ENCODE results near the gene PCDHGB7.
"Not testable (repeated sequence)": the region's sequence is repeated elsewhere in the genome, so short reads cannot be mapped to it uniquely, and the experiment has no call there.

The PCDHGB7 gene

GRCh38 chr5:141417494-141418172 lies at the start of gene PCDHGB7:
TSS of gene PCDHGB7 (plus strand) at chr5:141417677. CDS start at chr5:141417860, 183 bp downstream.
- DNase-seq (ENCODE audit: low read depth in 2 of 2) = not testable (repeated sequence)

GRCh38 chr5:141369994-141370848 lies 47.3 kb upstream of the PCDHGB7 start, which contains the start of gene PCDHGB3:
TSS of gene PCDHGB3 (plus strand) at chr5:141370242. CDS start at chr5:141370395, 153 bp downstream.
- no peak for DNase-seq (ENCODE audit: low read depth in 2 of 2)

GRCh38 chr5:141371572-141372475 lies 45.7 kb upstream of the PCDHGB7 start:
- DNase-seq (ENCODE audit: low read depth in 2 of 2) = no peak

GRCh38 chr5:141373673-141374317 lies 43.7 kb upstream of the PCDHGB7 start, which contains the start of gene PCDHGA6:
TSS of gene PCDHGA6 (plus strand) at chr5:141373891. CDS start at chr5:141374084, 193 bp downstream.
- no peak for DNase-seq (ENCODE audit: low read depth in 2 of 2)

- no peak for DNase-seq (ENCODE audit: low read depth in 2 of 2)
These were observed 42.9 kb upstream of the PCDHGB7 start for GRCh38 chr5:141374627-141375026.

- DNase-seq (ENCODE audit: low read depth in 2 of 2) = not testable (repeated sequence)
These were observed 41.9 kb upstream of the PCDHGB7 start for GRCh38 chr5:141375444-141376155.

GRCh38 chr5:141382469-141383294 lies 34.8 kb upstream of the PCDHGB7 start, which contains the start of gene PCDHGA7:
TSS of gene PCDHGA7 (plus strand) at chr5:141382742. CDS start at chr5:141382900, 158 bp downstream.
- no peak for DNase-seq (ENCODE audit: low read depth in 2 of 2)

- DNase-seq (ENCODE audit: low read depth in 2 of 2) = no peak
These were observed 34.1 kb upstream of the PCDHGB7 start for GRCh38 chr5:141383345-141383744.

- no peak for DNase-seq (ENCODE audit: low read depth in 2 of 2)
These were observed 32.8 kb upstream of the PCDHGB7 start for GRCh38 chr5:141384471-141385267.

- not testable (repeated sequence) for DNase-seq (ENCODE audit: low read depth in 2 of 2)
These were observed 29.7 kb upstream of the PCDHGB7 start, which contains the start of gene PCDHGB4 for GRCh38 chr5:141387557-141388311. TSS of gene PCDHGB4 (plus strand) at chr5:141387698. CDS start at chr5:141387885, 187 bp downstream.

- DNase-seq (ENCODE audit: low read depth in 2 of 2) = no peak
These were observed 28.8 kb upstream of the PCDHGB7 start for GRCh38 chr5:141388661-141389060.

- no peak for DNase-seq (ENCODE audit: low read depth in 2 of 2)
These were observed 28.1 kb upstream of the PCDHGB7 start for GRCh38 chr5:141389153-141390042.

GRCh38 chr5:141392429-141393198 lies 24.9 kb upstream of the PCDHGB7 start, which contains the start of gene PCDHGA8:
TSS of gene PCDHGA8 (plus strand) at chr5:141392633. CDS start at chr5:141392814, 181 bp downstream.
- DNase-seq (ENCODE audit: low read depth in 2 of 2) = no peak

GRCh38 chr5:141393267-141393666 lies 24.2 kb upstream of the PCDHGB7 start:
- no peak for DNase-seq (ENCODE audit: low read depth in 2 of 2)

- not testable (repeated sequence) for DNase-seq (ENCODE audit: low read depth in 2 of 2)
These were observed 22.9 kb upstream of the PCDHGB7 start for GRCh38 chr5:141394401-141395187.

Data from stimulated activated CD8-positive, alpha-beta memory T cell treated with anti-CD3 and anti-CD28 coated beads, Interleukin-2, amount 100 ng/mL, for 1 hour (primary cell).